Spleen (tissue), 7 donors: ENCODE results near the gene C3orf18.

Experiments
- CTCF ChIP-seq, 11 experiments: fragments of 200-600 bp in 7 of 11; fragments of 450-650 bp in 4 of 11; sonication (generic) in 4 of 11; IDR thresholded peaks in 8 of 11; conservative IDR thresholded peaks in 3 of 11; 1 replicate in 7 of 11; 2 replicates in 4 of 11; pipeline versions ENCODE4 v1.4.0 to v1.8.0; 2016 to 2021; ENCODE audit warnings: antibody characterized with exemption in 11 of 11, inconsistent platforms in 4 of 11, mild to moderate bottlenecking in 1 of 11
- POLR2A ChIP-seq, 3 donors: fragments of 450-650 bp; IDR thresholded peaks; one replicate each; pipeline ENCODE4 v1.5.1; 2017; ENCODE audit warnings: antibody characterized with exemption in 3 of 3, mild to moderate bottlenecking in 1 of 3
- POLR2AphosphoS5 ChIP-seq, 3 donors: sonication (generic); formaldehyde crosslinking; IDR thresholded peaks; one replicate each; pipeline ENCODE4 v1.5.1; 2017; ENCODE audit warnings: antibody characterized with exemption in 3 of 3
- donor health status: DM: no; HTN: no; CAD: no; lungs with moderate emphysema.
- donor health status: DM: no; HTN: no; CAD: no.
- donor health status: DM: no; HTN: no; CAD: no.

GRCh38 chr3:50615190-50615589 is 47.6 kb upstream of the C3orf18 start:
- TF ChIP-seq CTCF (IDR thresholded peaks at IDR 0.05 in 8 of 11, conservative IDR thresholded peaks at IDR 0.05 in 3 of 11), result no peak
- no peak for TF ChIP-seq POLR2A (IDR thresholded peaks at IDR 0.05)
- TF ChIP-seq POLR2AphosphoS5 (IDR thresholded peaks at IDR 0.05), result no peak
